K562 treated with DMSO at 1 percent for 48 hours (cell line): Measurements from ENCODE around the gene DGKI. TPM values are rescaled to one million over a fixed set of nuclear protein-coding genes. Genes with fewer than 3 reads are reported as not detected.

ENCODE experiments used
- total RNA-seq: library from RNA; unstranded; fragments of 300-600 nt; gene quantifications from 2 replicates; pipeline ENCODE4 v1.2.3, GENCODE V29; 2022; ENCODE audit warnings: low replicate concordance; ENCODE audit errors: extremely low read depth

DGKI gene
- not detected in 2 replicates for total RNA-seq

DNA sequence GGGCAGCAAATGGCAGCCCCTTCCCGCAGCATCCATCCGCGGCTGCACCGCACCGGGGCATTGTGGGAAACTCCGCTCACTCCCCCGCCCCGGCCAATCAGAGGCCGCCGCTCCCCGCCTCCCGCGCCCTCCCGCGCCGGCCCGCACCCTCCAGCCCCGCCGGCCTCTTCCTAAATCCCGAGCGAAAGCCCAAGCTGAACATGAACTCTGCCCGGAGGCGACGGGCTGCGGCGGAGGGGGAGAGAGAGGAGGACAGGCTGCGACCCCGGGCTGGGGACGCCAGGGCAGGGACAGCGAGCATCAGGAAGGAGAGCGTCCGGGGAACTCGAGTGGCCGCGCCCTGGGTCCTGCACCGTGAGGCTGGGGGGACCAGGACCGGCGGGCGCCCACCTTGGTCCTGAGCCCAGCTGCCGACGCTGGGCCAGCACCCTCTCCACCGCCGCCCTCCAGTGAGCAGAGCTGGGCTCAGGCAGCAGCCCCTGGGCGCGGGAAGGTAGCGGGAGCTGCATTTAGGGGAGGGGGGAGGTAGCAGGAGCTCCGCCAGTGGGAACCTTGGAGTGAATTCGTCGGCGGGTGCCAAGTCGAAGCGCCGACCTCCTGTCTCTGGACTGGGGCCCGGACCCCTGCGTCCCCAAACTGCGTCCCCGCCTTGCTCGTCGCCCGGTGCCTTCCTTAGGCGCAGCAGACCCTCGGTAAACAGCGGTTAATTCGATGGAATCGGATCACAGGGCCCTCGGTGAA, at the start of gene DGKI:
Gene DGKI, minus strand, starts transcription at position 148 of the 741 bp plus-strand sequence.

DNA sequence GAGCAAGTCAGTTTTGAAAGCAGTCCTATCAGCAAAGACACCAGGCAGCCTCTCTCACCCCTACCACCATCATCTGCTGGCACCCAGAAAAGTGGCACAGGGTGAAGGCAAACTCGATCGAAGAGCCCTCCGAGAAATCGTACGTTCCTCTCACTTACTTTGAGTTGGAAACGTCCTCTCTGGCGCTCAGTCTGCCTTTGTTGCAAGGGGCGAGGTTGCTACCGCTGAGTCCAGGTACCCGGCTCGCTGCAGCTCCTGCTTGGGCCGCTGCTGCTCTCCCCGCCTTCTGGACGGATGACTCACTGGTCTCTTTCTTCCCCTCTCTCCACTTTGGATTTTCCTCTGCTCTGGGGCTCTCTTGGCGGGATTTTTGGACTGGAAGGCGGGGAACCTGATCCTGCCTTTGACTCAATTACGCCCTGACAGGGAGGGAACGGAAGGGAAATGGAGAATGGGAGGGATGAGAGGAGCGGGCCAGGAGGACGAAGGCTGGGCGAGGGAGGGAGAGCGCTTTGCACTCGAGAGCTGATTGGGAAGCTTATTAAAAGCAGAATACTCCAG, 503.4 kb downstream of the DGKI start, which contains the start of gene PTN:
Gene PTN, minus strand, starts transcription at position 453 of the 561 bp plus-strand sequence. CDS start 88,760 bp downstream, outside the sequence.

Other genes with a start within 250 kb of the DGKI start
- not detected in 2 replicates for gene CREB3L2, start 155.1 kb upstream of the DGKI start, total RNA-seq
- not detected in 2 replicates for gene AKR1D1, start 229.5 kb upstream of the DGKI start, total RNA-seq